Measurements from ENCODE around the gene SRSF9.

Gene SRSF9

GRCh38 chr12:120472521-120472920, 3.0 kb upstream of the SRSF9 start:
- DNase-seq (ENCODE audit: low spot score in 2 of 2), result no peak
- Mint-ChIP-seq H3K36me3 (peaks cover under 1% of the 10 kb centered on the region), H3K4me1 (peaks cover 9% of the 10 kb centered on the region), H3K4me3 (no peak overlapping the region), H3K27ac (no peak overlapping the region), H3K9me3 (no peaks in the 10 kb centered on the region), H3K27me3 (no peaks in the 10 kb centered on the region)
- no peak for ATAC-seq (ENCODE audit: low read depth)

- Mint-ChIP-seq H3K27ac (peak overlapping the region; percentile 86), H3K36me3 (peaks cover 7% of the 10 kb centered on the region), H3K4me3 (peak overlapping the region; percentile 89), H3K4me1 (peaks cover 19% of the 10 kb centered on the region), H3K27me3 (no peaks in the 10 kb centered on the region), H3K9me3 (no peaks in the 10 kb centered on the region)
- ATAC-seq (ENCODE audit: low read depth) (no peak), DNase-seq (ENCODE audit: low spot score in 2 of 2) (no peak)
Measured at GRCh38 chr12:120470150-120470784, 719 bp upstream of the SRSF9 start.

- peak in 1 of 2 donors; percentile 34 for DNase-seq (ENCODE audit: low spot score in 2 of 2)
Measured at GRCh38 chr12:120468821-120469449, 613 bp downstream of the SRSF9 start.

GRCh38 chr12:120468325-120468820, 1.2 kb downstream of the SRSF9 start:
- peaks cover 22% of the 10 kb centered on the region for H3K4me1 Mint-ChIP-seq
- H3K9me3 Mint-ChIP-seq, result no peaks in the 10 kb centered on the region
- peak overlapping the region; percentile 89 for H3K4me3 Mint-ChIP-seq
- no peaks in the 10 kb centered on the region for H3K27me3 Mint-ChIP-seq
- peak overlapping the region; percentile 86 for H3K27ac Mint-ChIP-seq
- DNase-seq (ENCODE audit: low spot score in 2 of 2) (no peak), ATAC-seq (ENCODE audit: low read depth) (no peak)
- peaks cover 14% of the 10 kb centered on the region for H3K36me3 Mint-ChIP-seq

More at GRCh38 chr12:120468821-120469449, 613 bp downstream of the SRSF9 start:
- Mint-ChIP-seq H3K27me3 (no peaks in the 10 kb centered on the region), H3K9me3 (no peaks in the 10 kb centered on the region), H3K36me3 (peaks cover 14% of the 10 kb centered on the region), H3K4me3 (peak overlapping the region; percentile 89), H3K4me1 (peaks cover 22% of the 10 kb centered on the region), H3K27ac (peak overlapping the region; percentile 86)
- ATAC-seq (ENCODE audit: low read depth), result peak; percentile 54

GRCh38 chr12:120467439-120467838, 2.1 kb downstream of the SRSF9 start:
- no peak for DNase-seq (ENCODE audit: low spot score in 2 of 2)
- Mint-ChIP-seq H3K4me3 (peak overlapping the region; percentile 22), H3K27ac (peak overlapping the region; percentile 86), H3K36me3 (peaks cover 16% of the 10 kb centered on the region), H3K27me3 (no peaks in the 10 kb centered on the region), H3K4me1 (peaks cover 22% of the 10 kb centered on the region), H3K9me3 (no peaks in the 10 kb centered on the region)
- ATAC-seq (ENCODE audit: low read depth), result no peak

- ATAC-seq (ENCODE audit: low read depth) (no peak), DNase-seq (ENCODE audit: low spot score in 2 of 2) (peak in 1 of 2 donors; percentile 27)
- H3K36me3 Mint-ChIP-seq, result peaks cover 16% of the 10 kb centered on the region
- no peaks in the 10 kb centered on the region for H3K9me3 Mint-ChIP-seq
- H3K4me3 Mint-ChIP-seq, result no peak overlapping the region
- H3K27me3 Mint-ChIP-seq, result no peaks in the 10 kb centered on the region
- no peak overlapping the region for H3K27ac Mint-ChIP-seq
- peaks cover 22% of the 10 kb centered on the region for H3K4me1 Mint-ChIP-seq
Measured at GRCh38 chr12:120466560-120467315, 2.8 kb downstream of the SRSF9 start.

- Mint-ChIP-seq H3K36me3 (peaks cover 16% of the 10 kb centered on the region), H3K27me3 (no peaks in the 10 kb centered on the region), H3K4me3 (no peak overlapping the region), H3K27ac (no peak overlapping the region), H3K9me3 (no peaks in the 10 kb centered on the region), H3K4me1 (peaks cover 22% of the 10 kb centered on the region)
- no peak for DNase-seq (ENCODE audit: low spot score in 2 of 2)
- no peak for ATAC-seq (ENCODE audit: low read depth)
Measured at GRCh38 chr12:120465756-120466155, 3.8 kb downstream of the SRSF9 start.

GRCh38 chr12:120463712-120464111, 5.8 kb downstream of the SRSF9 start:
- H3K27ac Mint-ChIP-seq, result no peak overlapping the region
- H3K36me3 Mint-ChIP-seq, result peaks cover 21% of the 10 kb centered on the region
- no peaks in the 10 kb centered on the region for H3K27me3 Mint-ChIP-seq
- H3K4me1 Mint-ChIP-seq, result peaks cover 18% of the 10 kb centered on the region
- DNase-seq (ENCODE audit: low spot score in 2 of 2) (no peak), ATAC-seq (ENCODE audit: low read depth) (no peak)
- no peaks in the 10 kb centered on the region for H3K9me3 Mint-ChIP-seq
- no peak overlapping the region for H3K4me3 Mint-ChIP-seq

- DNase-seq (ENCODE audit: low spot score in 2 of 2) (no peak), ATAC-seq (ENCODE audit: low read depth) (no peak)
- no peak overlapping the region for H3K4me3 Mint-ChIP-seq
- no peaks in the 10 kb centered on the region for H3K9me3 Mint-ChIP-seq
- H3K27ac Mint-ChIP-seq, result no peak overlapping the region
- H3K27me3 Mint-ChIP-seq, result no peaks in the 10 kb centered on the region
- H3K4me1 Mint-ChIP-seq, result peaks cover 11% of the 10 kb centered on the region
- H3K36me3 Mint-ChIP-seq, result peaks cover 19% of the 10 kb centered on the region
Measured at GRCh38 chr12:120462099-120462640, 7.4 kb downstream of the SRSF9 start.

- no peak for DNase-seq (ENCODE audit: low spot score in 2 of 2)
- Mint-ChIP-seq H3K36me3 (peaks cover 22% of the 10 kb centered on the region), H3K27ac (no peak overlapping the region), H3K27me3 (no peaks in the 10 kb centered on the region), H3K4me1 (peaks cover 11% of the 10 kb centered on the region), H3K4me3 (no peak overlapping the region), H3K9me3 (no peaks in the 10 kb centered on the region)
- ATAC-seq (ENCODE audit: low read depth), result no peak
Measured at GRCh38 chr12:120460157-120460556, 9.4 kb downstream of the SRSF9 start.

- DNase-seq (ENCODE audit: low spot score in 2 of 2), result no peak
- H3K9me3 Mint-ChIP-seq, result no peaks in the 10 kb centered on the region
- H3K4me1 Mint-ChIP-seq, result peaks cover 10% of the 10 kb centered on the region
- peaks cover 16% of the 10 kb centered on the region for H3K36me3 Mint-ChIP-seq
- no peak for ATAC-seq (ENCODE audit: low read depth)
- H3K4me3 Mint-ChIP-seq, result no peak overlapping the region
- H3K27me3 Mint-ChIP-seq, result no peaks in the 10 kb centered on the region
- H3K27ac Mint-ChIP-seq, result peak overlapping the region; percentile 80
Measured at GRCh38 chr12:120457133-120457532, 12.4 kb downstream of the SRSF9 start.

GRCh38 chr12:120455302-120455701, 14.2 kb downstream of the SRSF9 start:
- no peak overlapping the region for H3K4me3 Mint-ChIP-seq
- peaks cover 15% of the 10 kb centered on the region for H3K36me3 Mint-ChIP-seq
- peak overlapping the region; percentile 68 for H3K27ac Mint-ChIP-seq
- no peaks in the 10 kb centered on the region for H3K27me3 Mint-ChIP-seq
- peaks cover 10% of the 10 kb centered on the region for H3K4me1 Mint-ChIP-seq
- no peak for ATAC-seq (ENCODE audit: low read depth)
- no peaks in the 10 kb centered on the region for H3K9me3 Mint-ChIP-seq
- no peak for DNase-seq (ENCODE audit: low spot score in 2 of 2)

GRCh38 chr12:120453977-120454376, 15.6 kb downstream of the SRSF9 start:
- Mint-ChIP-seq H3K4me3 (no peak overlapping the region), H3K36me3 (peaks cover 11% of the 10 kb centered on the region), H3K9me3 (no peaks in the 10 kb centered on the region), H3K4me1 (peaks cover 14% of the 10 kb centered on the region), H3K27ac (no peak overlapping the region), H3K27me3 (no peaks in the 10 kb centered on the region)
- no peak for DNase-seq (ENCODE audit: low spot score in 2 of 2)
- peak; percentile 89 for ATAC-seq (ENCODE audit: low read depth)
